SK-N-SH treated with all-trans-retinoic acid at 6 μM for 48 hours (cell line): ENCODE data around the gene TMEM18.

Source experiments
- CREB5 ChIP-seq: fragments of 250-450 bp; sonication (Bioruptor Pico); IDR thresholded peaks from 2 replicates; pipeline ENCODE4 v1.5.1; 2020; ENCODE audit warnings: low read depth, mild to moderate bottlenecking, moderate library complexity
- CSRNP3 ChIP-seq: fragments of 250-450 bp; sonication (Bioruptor Pico); IDR thresholded peaks from 2 replicates; pipeline ENCODE4 v1.5.1; 2021; ENCODE audit warnings: mild to moderate bottlenecking, moderate library complexity
- RARB ChIP-seq: fragments of 250-450 bp; sonication (Bioruptor Pico); IDR thresholded peaks from 2 replicates; pipeline ENCODE4 v1.8.0; 2021; ENCODE audit warnings: mild to moderate bottlenecking, moderate library complexity
- TCF4 ChIP-seq: fragments of 250-450 bp; sonication (Bioruptor Pico); IDR thresholded peaks from 2 replicates; pipeline ENCODE4 v1.8.0; 2021; ENCODE audit warnings: mild to moderate bottlenecking, moderate library complexity, borderline replicate concordance

GRCh38 chr2:715854-716560, 38.8 kb upstream of the TMEM18 start:
- no peak for TF ChIP-seq RARB (CRISPR knock-in tag)
- TF ChIP-seq TCF4 (CRISPR knock-in tag) = no peak
- TF ChIP-seq CSRNP3 = no peak
- TF ChIP-seq CREB5 = no peak
